ENCODE measurements around the gene PTPRN2. TPM values are rescaled to one million over a fixed set of nuclear protein-coding genes. Genes with fewer than 3 reads are reported as not detected.
"Not testable (repeated sequence)": the region's sequence is repeated elsewhere in the genome, so short reads cannot be mapped to it uniquely, and the experiment has no call there.

The PTPRN2 gene
- total RNA-seq, 2 experiments from 2014 or later = 0.70 TPM; not detected in 1

- no peak for DNase-seq (ENCODE audit: low spot score)
- POLR2A ChIA-PET = no interaction called here
- Histone ChIP-seq H3K36me3 (ENCODE audit: insufficient read depth, low read length) (no peaks in the 10 kb centered on the region), H3K9me2 (ENCODE audit: insufficient read depth, low read length) (no peaks in the 10 kb centered on the region), H3K4me1 (ENCODE audit: insufficient read depth, low read length, poor library complexity, severe bottlenecking) (no peaks in the 10 kb centered on the region), H3K9me3 (ENCODE audit: low read length) (no peaks in the 10 kb centered on the region), H4K20me1 (ENCODE audit: insufficient read depth, low read length) (no peaks in the 10 kb centered on the region), H3K4me3 (ENCODE audit: low read depth, low read length, poor library complexity, severe bottlenecking) (no peak overlapping the region), H3K27ac (ENCODE audit: low read depth, low read length, poor library complexity, severe bottlenecking) (no peak overlapping the region), H2AFZ (ENCODE audit: low read length) (no peak overlapping the region), H3K79me2 (ENCODE audit: insufficient read depth, low read depth, low read length) (no peaks in the 10 kb centered on the region), H3K4me2 (ENCODE audit: low read length) (no peak overlapping the region)
- TF ChIP-seq CTCF (conservative IDR thresholded peaks at IDR 0.05; ENCODE audit: low read length) (no peak), EZH2phosphoT487 (IDR thresholded peaks at IDR 0.05; ENCODE audit: borderline replicate concordance, low read depth, low read length) (no peak)
- CTCF ChIA-PET (ENCODE audit: unreplicated experiment) = no interaction called here
- no TSS peak for BruUV-seq (replicated peaks)
- intact Hi-C loops (cut with micrococcal nuclease; ENCODE audit: unreplicated experiment) = no loop called here
These were observed 244.1 kb downstream of the PTPRN2 start for GRCh38 chr7:158343526-158343925.

GRCh38 chr7:158341097-158341496 lies 246.5 kb downstream of the PTPRN2 start:
- H3K4me1 ChIP-seq (ENCODE audit: insufficient read depth, low read length, poor library complexity, severe bottlenecking); H3K9me2 ChIP-seq (ENCODE audit: insufficient read depth, low read length); H2AFZ ChIP-seq (ENCODE audit: low read length); POLR2A ChIA-PET; H4K20me1 ChIP-seq (ENCODE audit: insufficient read depth, low read length); BruUV-seq (replicated peaks); H3K36me3 ChIP-seq (ENCODE audit: insufficient read depth, low read length); H3K4me2 ChIP-seq (ENCODE audit: low read length); intact Hi-C loops (cut with micrococcal nuclease; ENCODE audit: unreplicated experiment); H3K27ac ChIP-seq (ENCODE audit: low read depth, low read length, poor library complexity, severe bottlenecking); H3K4me3 ChIP-seq (ENCODE audit: low read depth, low read length, poor library complexity, severe bottlenecking); H3K79me2 ChIP-seq (ENCODE audit: insufficient read depth, low read depth, low read length); DNase-seq (ENCODE audit: low spot score); CTCF ChIA-PET (ENCODE audit: unreplicated experiment); H3K9me3 ChIP-seq (ENCODE audit: low read length): not testable (repeated sequence)

GRCh38 chr7:158336952-158337351 lies 250.7 kb downstream of the PTPRN2 start:
- H4K20me1 ChIP-seq (ENCODE audit: insufficient read depth, low read length); H3K36me3 ChIP-seq (ENCODE audit: insufficient read depth, low read length); CTCF ChIA-PET (ENCODE audit: unreplicated experiment); DNase-seq (ENCODE audit: low spot score); H2AFZ ChIP-seq (ENCODE audit: low read length); intact Hi-C loops (cut with micrococcal nuclease; ENCODE audit: unreplicated experiment); POLR2A ChIA-PET; H3K4me3 ChIP-seq (ENCODE audit: low read depth, low read length, poor library complexity, severe bottlenecking); H3K4me2 ChIP-seq (ENCODE audit: low read length); H3K79me2 ChIP-seq (ENCODE audit: insufficient read depth, low read depth, low read length); H3K4me1 ChIP-seq (ENCODE audit: insufficient read depth, low read length, poor library complexity, severe bottlenecking); BruUV-seq (replicated peaks); H3K27ac ChIP-seq (ENCODE audit: low read depth, low read length, poor library complexity, severe bottlenecking); H3K9me2 ChIP-seq (ENCODE audit: insufficient read depth, low read length); H3K9me3 ChIP-seq (ENCODE audit: low read length): not testable (repeated sequence)

GRCh38 chr7:158332516-158332915 lies 255.1 kb downstream of the PTPRN2 start:
- H3K79me2 ChIP-seq (ENCODE audit: insufficient read depth, low read depth, low read length); DNase-seq (ENCODE audit: low spot score); intact Hi-C loops (cut with micrococcal nuclease; ENCODE audit: unreplicated experiment); H3K4me3 ChIP-seq (ENCODE audit: low read depth, low read length, poor library complexity, severe bottlenecking); H2AFZ ChIP-seq (ENCODE audit: low read length); H3K9me2 ChIP-seq (ENCODE audit: insufficient read depth, low read length); H3K4me1 ChIP-seq (ENCODE audit: insufficient read depth, low read length, poor library complexity, severe bottlenecking); H4K20me1 ChIP-seq (ENCODE audit: insufficient read depth, low read length); H3K4me2 ChIP-seq (ENCODE audit: low read length); BruUV-seq (replicated peaks); H3K27ac ChIP-seq (ENCODE audit: low read depth, low read length, poor library complexity, severe bottlenecking); H3K36me3 ChIP-seq (ENCODE audit: insufficient read depth, low read length); CTCF ChIA-PET (ENCODE audit: unreplicated experiment): not testable (repeated sequence)
- H3K9me3 ChIP-seq (ENCODE audit: low read length) = peaks cover 24% of the 10 kb centered on the region
- POLR2A ChIA-PET = interaction anchor here (1.0 kb wide), 1 partner anchor 59 kb away, joined by 3 read pairs; no protein-coding TSS in a partner anchor

- H3K27ac ChIP-seq (ENCODE audit: low read depth, low read length, poor library complexity, severe bottlenecking); BruUV-seq (replicated peaks); H3K4me2 ChIP-seq (ENCODE audit: low read length); CTCF ChIA-PET (ENCODE audit: unreplicated experiment); H4K20me1 ChIP-seq (ENCODE audit: insufficient read depth, low read length); H3K9me2 ChIP-seq (ENCODE audit: insufficient read depth, low read length); H3K4me3 ChIP-seq (ENCODE audit: low read depth, low read length, poor library complexity, severe bottlenecking); H2AFZ ChIP-seq (ENCODE audit: low read length); DNase-seq (ENCODE audit: low spot score); H3K36me3 ChIP-seq (ENCODE audit: insufficient read depth, low read length); H3K4me1 ChIP-seq (ENCODE audit: insufficient read depth, low read length, poor library complexity, severe bottlenecking); H3K79me2 ChIP-seq (ENCODE audit: insufficient read depth, low read depth, low read length); intact Hi-C loops (cut with micrococcal nuclease; ENCODE audit: unreplicated experiment): not testable (repeated sequence)
- POLR2A ChIA-PET = interaction anchor here (1.0 kb wide), 1 partner anchor 59 kb away, joined by 3 read pairs; no protein-coding TSS in a partner anchor
- H3K9me3 ChIP-seq (ENCODE audit: low read length) = peaks cover 24% of the 10 kb centered on the region
These were observed 255.7 kb downstream of the PTPRN2 start for GRCh38 chr7:158331826-158332450.

Data from OCI-LY7 (cell line).